OCI-LY3 (cell line): Measurements from ENCODE around the gene AQR.
"Not testable (repeated sequence)": the region's sequence is repeated elsewhere in the genome, so short reads cannot be mapped to it uniquely, and the experiment has no call there.

Source experiments
- H2AFZ ChIP-seq: fragments of 200-600, 300-600 bp; shearing (Covaris generic); 2 replicates; pipeline ENCODE4 v1.6.0; 2014; ENCODE audit warnings: antibody characterized with exemption, low read depth, low read length
- H3K27ac ChIP-seq: fragments of 200-600, 300-600 bp; sonication (generic); 2 replicates; pipeline ENCODE4 v1.5.1; 2014; ENCODE audit warnings: mild to moderate bottlenecking, low read length, moderate library complexity, mixed read lengths
- H3K27me3 ChIP-seq: fragments of 200-600, 300-600 bp; sonication (generic); 2 replicates; pipeline ENCODE4 v1.6.1; 2014; ENCODE audit warnings: low read depth, low read length, mixed read lengths
- H3K36me3 ChIP-seq: fragments of 200-600, 300-600 bp; sonication (generic); replicated peaks from 2 replicates; pipeline ENCODE3; 2014; ENCODE audit warnings: low read depth, low read length, mixed read lengths
- H3K4me1 ChIP-seq: fragments of 300-600, 200-600 bp; sonication (generic); 2 replicates; pipeline ENCODE4 v1.6.1; 2014; ENCODE audit warnings: low read length, mixed read lengths
- H3K4me2 ChIP-seq: fragments of 200-600, 300-600 bp; sonication (generic); 2 replicates; pipeline ENCODE4 v1.6.1; 2014; ENCODE audit warnings: low read length, mixed read lengths
- H3K4me3 ChIP-seq: fragments of 300-600, 200-600 bp; sonication (generic); 2 replicates; pipeline ENCODE4 v1.5.1; 2014; ENCODE audit warnings: antibody characterized with exemption, mild to moderate bottlenecking, low read length, moderate library complexity
- H3K79me2 ChIP-seq: fragments of 300-600, 200-600 bp; shearing (Covaris generic); 2 replicates; pipeline ENCODE4 v1.6.1; 2014; ENCODE audit warnings: mild to moderate bottlenecking, low read length, mixed read lengths
- H3K9ac ChIP-seq: fragments of 300-600, 200-600 bp; shearing (Covaris generic); 2 replicates; pipeline ENCODE4 v1.6.0; 2014; ENCODE audit warnings: mild to moderate bottlenecking, low read length, moderate library complexity
- H3K9me3 ChIP-seq: fragments of 200-600, 300-600 bp; shearing (Covaris generic); 2 replicates; pipeline ENCODE4 v1.6.1; 2014; ENCODE audit warnings: low read length, mixed read lengths; ENCODE audit not compliant: insufficient read depth
- H4K20me1 ChIP-seq: fragments of 200-600, 300-600 bp; sonication (generic); 2 replicates; pipeline ENCODE4 v1.6.1; 2016; ENCODE audit warnings: low read length, mixed read lengths; ENCODE audit not compliant: insufficient read depth
- EZH2phosphoT487 ChIP-seq: fragments of 200-600 bp; shearing (Covaris generic); IDR thresholded peaks from 2 replicates; pipeline ENCODE4 v1.6.1; 2018; ENCODE audit warnings: antibody characterized with exemption, mixed run types, low read depth
- TF ChIP-seq, protein P1 (sequence below): fragments of 200-600, 300-600 bp; sonication (generic); IDR thresholded peaks from 2 replicates; pipeline ENCODE4 v1.5.1; 2014; ENCODE audit warnings: antibody characterized with exemption, low read length, low read depth

AQR gene

GRCh38 chr15:34976073-34976472 lies 6.5 kb upstream of the AQR start:
- H3K4me1 ChIP-seq = no peaks in the 10 kb centered on the region
- H3K4me2 ChIP-seq = no peak overlapping the region
- H4K20me1 ChIP-seq = no peaks in the 10 kb centered on the region
- H3K27ac ChIP-seq = no peak overlapping the region
- TF ChIP-seq, protein P1, sequence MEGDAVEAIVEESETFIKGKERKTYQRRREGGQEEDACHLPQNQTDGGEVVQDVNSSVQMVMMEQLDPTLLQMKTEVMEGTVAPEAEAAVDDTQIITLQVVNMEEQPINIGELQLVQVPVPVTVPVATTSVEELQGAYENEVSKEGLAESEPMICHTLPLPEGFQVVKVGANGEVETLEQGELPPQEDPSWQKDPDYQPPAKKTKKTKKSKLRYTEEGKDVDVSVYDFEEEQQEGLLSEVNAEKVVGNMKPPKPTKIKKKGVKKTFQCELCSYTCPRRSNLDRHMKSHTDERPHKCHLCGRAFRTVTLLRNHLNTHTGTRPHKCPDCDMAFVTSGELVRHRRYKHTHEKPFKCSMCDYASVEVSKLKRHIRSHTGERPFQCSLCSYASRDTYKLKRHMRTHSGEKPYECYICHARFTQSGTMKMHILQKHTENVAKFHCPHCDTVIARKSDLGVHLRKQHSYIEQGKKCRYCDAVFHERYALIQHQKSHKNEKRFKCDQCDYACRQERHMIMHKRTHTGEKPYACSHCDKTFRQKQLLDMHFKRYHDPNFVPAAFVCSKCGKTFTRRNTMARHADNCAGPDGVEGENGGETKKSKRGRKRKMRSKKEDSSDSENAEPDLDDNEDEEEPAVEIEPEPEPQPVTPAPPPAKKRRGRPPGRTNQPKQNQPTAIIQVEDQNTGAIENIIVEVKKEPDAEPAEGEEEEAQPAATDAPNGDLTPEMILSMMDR = no peak
- TF ChIP-seq EZH2phosphoT487 = no peak
- no peaks in the 10 kb centered on the region for H3K79me2 ChIP-seq
- no peaks in the 10 kb centered on the region for H3K27me3 ChIP-seq
- H3K9me3 ChIP-seq = no peaks in the 10 kb centered on the region
- H3K36me3 ChIP-seq = peaks cover 16% of the 10 kb centered on the region
- no peak overlapping the region for H3K9ac ChIP-seq
- H3K4me3 ChIP-seq = no peak overlapping the region
- no peak overlapping the region for H2AFZ ChIP-seq

DNA sequence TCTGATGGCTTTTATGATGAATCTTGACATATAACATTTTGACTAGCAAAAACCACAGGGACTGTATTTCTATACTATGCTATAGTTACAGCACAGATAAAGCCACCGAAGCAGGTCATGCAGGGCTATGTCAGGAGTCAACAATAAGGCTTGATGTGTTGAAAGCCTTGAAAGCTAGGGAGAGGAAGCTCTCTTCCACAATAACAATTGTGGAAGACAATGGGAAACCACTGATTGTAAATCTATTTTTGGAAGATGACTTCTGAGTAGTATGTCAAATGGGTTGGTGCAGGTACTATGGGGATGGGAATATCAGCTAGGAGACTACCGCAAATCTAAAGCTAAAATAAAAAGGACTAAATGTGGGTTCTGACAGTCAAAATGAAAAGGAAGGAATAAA lies 4.0 kb upstream of the AQR start:
- no peak for TF ChIP-seq EZH2phosphoT487
- TF ChIP-seq, protein P1 = no peak
- no peaks in the 10 kb centered on the region for H3K27me3 ChIP-seq
- H3K9me3 ChIP-seq = no peaks in the 10 kb centered on the region
- H3K4me3 ChIP-seq = no peak overlapping the region
- no peaks in the 10 kb centered on the region for H4K20me1 ChIP-seq
- peaks cover 11% of the 10 kb centered on the region for H3K79me2 ChIP-seq
- peaks cover 8% of the 10 kb centered on the region for H3K36me3 ChIP-seq
- H3K9ac ChIP-seq = no peak overlapping the region
- H3K27ac ChIP-seq = no peak overlapping the region
- no peak overlapping the region for H2AFZ ChIP-seq
- no peak overlapping the region for H3K4me2 ChIP-seq
- peaks cover 4% of the 10 kb centered on the region for H3K4me1 ChIP-seq

DNA sequence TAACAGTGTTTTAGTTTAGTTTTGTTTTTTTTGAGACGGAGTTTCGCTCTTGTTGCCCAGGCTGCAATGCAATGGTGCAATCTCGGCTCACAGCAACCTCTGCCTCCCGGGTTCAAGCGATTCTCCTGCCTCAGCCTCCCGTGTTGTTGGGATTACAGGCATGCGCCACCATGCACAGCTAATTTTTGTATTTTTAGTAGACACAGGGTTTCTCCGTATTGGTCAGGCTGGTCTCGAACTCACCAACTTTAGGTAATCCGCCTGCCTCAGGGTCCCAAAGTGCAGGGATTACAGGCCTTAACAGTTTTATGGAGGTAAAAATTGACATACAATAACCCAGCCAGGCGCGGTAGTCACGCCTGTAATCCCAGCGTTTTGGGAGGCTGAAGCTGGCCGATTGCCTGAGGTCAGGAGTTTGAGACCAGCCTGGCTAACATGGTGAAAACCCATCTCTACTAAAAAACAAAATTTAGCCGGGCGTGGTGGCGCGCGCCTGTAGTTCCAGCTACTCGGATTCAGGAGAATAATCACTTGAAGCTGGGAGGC lies 629 bp upstream of the AQR start:
- not testable (repeated sequence) for H4K20me1 ChIP-seq, H3K9me3 ChIP-seq, H3K27ac ChIP-seq, H3K36me3 ChIP-seq, H3K27me3 ChIP-seq
- Histone ChIP-seq H3K4me1 (peaks cover 22% of the 10 kb centered on the region), H3K4me2 (peak overlapping the region; percentile 60), H2AFZ (peak overlapping the region; percentile 90), H3K4me3 (peak overlapping the region; percentile 86), H3K79me2 (peaks cover 45% of the 10 kb centered on the region), H3K9ac (peak overlapping the region; percentile 89)

DNA sequence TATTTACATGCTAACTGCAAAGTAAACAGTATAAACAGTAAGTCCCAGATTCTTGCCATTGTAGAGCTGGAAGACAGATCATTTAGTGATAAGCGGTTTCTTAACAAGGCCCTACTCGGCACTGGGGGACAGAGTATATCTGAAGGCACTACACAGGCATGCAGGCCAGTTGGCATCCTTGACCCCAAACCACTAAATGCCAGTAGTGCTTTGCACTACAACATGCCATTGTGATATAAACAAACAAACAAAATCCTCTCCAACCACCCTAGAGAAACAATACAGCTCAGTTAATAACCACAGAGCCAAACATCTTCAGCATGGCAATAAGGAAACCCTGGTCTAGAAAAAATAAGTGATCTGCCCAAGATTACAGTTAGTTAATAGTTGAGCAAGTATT lies 5.3 kb downstream of the AQR start:
- Histone ChIP-seq H3K4me2 (no peak overlapping the region), H2AFZ (no peak overlapping the region), H3K27ac (no peak overlapping the region), H3K79me2 (peaks cover 65% of the 10 kb centered on the region), H4K20me1 (peaks cover 5% of the 10 kb centered on the region), H3K4me3 (no peak overlapping the region), H3K9ac (no peak overlapping the region), H3K27me3 (no peaks in the 10 kb centered on the region), H3K4me1 (peaks cover 20% of the 10 kb centered on the region), H3K36me3 (peaks cover 22% of the 10 kb centered on the region), H3K9me3 (no peaks in the 10 kb centered on the region)
- TF ChIP-seq EZH2phosphoT487 = no peak
- TF ChIP-seq, protein P1 = no peak
